Astrocyte (in vitro differentiated cells and primary cell): Measurements from ENCODE around the gene IL20. TPM values are rescaled to one million over a fixed set of nuclear protein-coding genes. Genes with fewer than 3 reads are reported as not detected.

Experiments
- DNase-seq: peaks from one replicate; pipeline ENCODE4 v3.0.0-alpha.2; 2010; ENCODE audit warnings: low read depth
- FAIRE-seq: peaks from 2 replicates; lab custom pipeline; 2011; peaks lifted over from hg19 to GRCh38; lab: Jason Lieb, UNC
- H2AFZ ChIP-seq: 2 replicates; pipeline ENCODE4 v1.6.0; 2012; ENCODE audit warnings: low read depth, low read length, inconsistent platforms
- H3K27ac ChIP-seq: 2 replicates; pipeline ENCODE4 v1.5.1; 2011; ENCODE audit warnings: low read depth, low read length, inconsistent platforms
- H3K27me3 ChIP-seq: 2 replicates; pipeline ENCODE4 v1.6.0; 2011; ENCODE audit warnings: low read length, inconsistent platforms; ENCODE audit not compliant: insufficient read depth
- H3K36me3 ChIP-seq: 2 replicates; pipeline ENCODE4 v1.5.1; 2011; ENCODE audit warnings: low read length, inconsistent platforms; ENCODE audit not compliant: insufficient read depth
- H3K4me1 ChIP-seq: 2 replicates; pipeline ENCODE4 v1.5.1; 2011; ENCODE audit warnings: low read length, inconsistent platforms; ENCODE audit not compliant: insufficient read depth
- H3K4me2 ChIP-seq: 2 replicates; pipeline ENCODE4 v1.6.0; 2012; ENCODE audit warnings: low read length, inconsistent platforms
- H3K4me3 ChIP-seq: 2 replicates; pipeline ENCODE4 v1.5.1; 2011; ENCODE audit warnings: low read depth, mild to moderate bottlenecking, low read length, inconsistent platforms; ENCODE audit not compliant: insufficient read depth
- H3K79me2 ChIP-seq: 2 replicates; pipeline ENCODE4 v1.6.0; 2012; ENCODE audit warnings: mild to moderate bottlenecking, low read length, inconsistent platforms; ENCODE audit not compliant: insufficient read depth
- H3K9ac ChIP-seq: 2 replicates; pipeline ENCODE4 v1.6.0; 2012; ENCODE audit warnings: mild to moderate bottlenecking, low read length, inconsistent platforms
- H3K9me3 ChIP-seq: 2 replicates; pipeline ENCODE4 v1.5.1; 2012; ENCODE audit warnings: low read depth, mild to moderate bottlenecking, low read length, inconsistent platforms; ENCODE audit not compliant: insufficient read depth
- H4K20me1 ChIP-seq: 2 replicates; pipeline ENCODE4 v1.6.0; 2012; ENCODE audit warnings: low read length, inconsistent platforms; ENCODE audit not compliant: insufficient read depth
- H3K27ac Mint-ChIP-seq: one replicate; pipeline ENCODE4 v1.8.0; 2021; ENCODE audit warnings: mild to moderate bottlenecking, mixed read lengths; ENCODE audit not compliant: unreplicated experiment
- H3K27me3 Mint-ChIP-seq: one replicate; pipeline ENCODE4 v1.8.0; 2021; ENCODE audit warnings: low read depth, mixed read lengths; ENCODE audit not compliant: unreplicated experiment
- H3K36me3 Mint-ChIP-seq: one replicate; pipeline ENCODE4 v1.8.0; 2021; ENCODE audit warnings: low read depth, mixed read lengths; ENCODE audit not compliant: unreplicated experiment
- H3K4me1 Mint-ChIP-seq: one replicate; pipeline ENCODE4 v1.8.0; 2021; ENCODE audit warnings: low read depth, mixed read lengths; ENCODE audit not compliant: unreplicated experiment
- H3K4me3 Mint-ChIP-seq: one replicate; pipeline ENCODE4 v1.8.0; 2021; ENCODE audit warnings: mild to moderate bottlenecking, moderate library complexity, mixed read lengths; ENCODE audit not compliant: unreplicated experiment
- H3K9me3 Mint-ChIP-seq: one replicate; pipeline ENCODE4 v1.8.0; 2021; ENCODE audit warnings: mild to moderate bottlenecking, mixed read lengths; ENCODE audit not compliant: unreplicated experiment
- EZH2 ChIP-seq: IDR thresholded peaks from 2 replicates; pipeline ENCODE4 v1.6.1; 2012; ENCODE audit warnings: mild to moderate bottlenecking, low read length, inconsistent platforms; ENCODE audit not compliant: insufficient read depth
- total RNA-seq: library from RNA; stranded (reverse); gene quantifications from 2 replicates; pipeline ENCODE4 v1.2.1, GENCODE V29; 2021
- TF ChIP-seq, protein P1 (sequence below): IDR thresholded peaks from 2 replicates; pipeline ENCODE4 v1.5.1; 2011; ENCODE audit warnings: low read depth, mild to moderate bottlenecking, inconsistent platforms, low read length, moderate library complexity; ENCODE audit not compliant: insufficient read depth

The IL20 gene
- total RNA-seq, 1 donor from 2014 or later: not detected

- Histone ChIP-seq H3K27ac (no peak overlapping the region), H3K9me3 (no peaks in the 10 kb centered on the region), H4K20me1 (no peaks in the 10 kb centered on the region), H3K4me2 (no peak overlapping the region), H3K27me3 (peaks cover 28% of the 10 kb centered on the region), H3K4me1 (no peaks in the 10 kb centered on the region), H3K79me2 (no peaks in the 10 kb centered on the region), H3K36me3 (no peaks in the 10 kb centered on the region), H2AFZ (no peak overlapping the region), H3K4me3 (no peak overlapping the region), H3K9ac (no peak overlapping the region)
- Mint-ChIP-seq H3K9me3 (no peaks in the 10 kb centered on the region), H3K27me3 (peaks cover 65% of the 10 kb centered on the region), H3K27ac (no peak overlapping the region), H3K36me3 (no peaks in the 10 kb centered on the region), H3K4me3 (no peak overlapping the region), H3K4me1 (no peaks in the 10 kb centered on the region)
- TF ChIP-seq EZH2: no peak
- TF ChIP-seq, protein P1, sequence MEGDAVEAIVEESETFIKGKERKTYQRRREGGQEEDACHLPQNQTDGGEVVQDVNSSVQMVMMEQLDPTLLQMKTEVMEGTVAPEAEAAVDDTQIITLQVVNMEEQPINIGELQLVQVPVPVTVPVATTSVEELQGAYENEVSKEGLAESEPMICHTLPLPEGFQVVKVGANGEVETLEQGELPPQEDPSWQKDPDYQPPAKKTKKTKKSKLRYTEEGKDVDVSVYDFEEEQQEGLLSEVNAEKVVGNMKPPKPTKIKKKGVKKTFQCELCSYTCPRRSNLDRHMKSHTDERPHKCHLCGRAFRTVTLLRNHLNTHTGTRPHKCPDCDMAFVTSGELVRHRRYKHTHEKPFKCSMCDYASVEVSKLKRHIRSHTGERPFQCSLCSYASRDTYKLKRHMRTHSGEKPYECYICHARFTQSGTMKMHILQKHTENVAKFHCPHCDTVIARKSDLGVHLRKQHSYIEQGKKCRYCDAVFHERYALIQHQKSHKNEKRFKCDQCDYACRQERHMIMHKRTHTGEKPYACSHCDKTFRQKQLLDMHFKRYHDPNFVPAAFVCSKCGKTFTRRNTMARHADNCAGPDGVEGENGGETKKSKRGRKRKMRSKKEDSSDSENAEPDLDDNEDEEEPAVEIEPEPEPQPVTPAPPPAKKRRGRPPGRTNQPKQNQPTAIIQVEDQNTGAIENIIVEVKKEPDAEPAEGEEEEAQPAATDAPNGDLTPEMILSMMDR: no peak
- DNase-seq (no peak), FAIRE-seq (no peak)
Measured at GRCh38 chr1:206913766-206914537, 48.5 kb downstream of the IL20 start.

GRCh38 chr1:206915030-206915735 lies 49.8 kb downstream of the IL20 start:
- H3K4me3 ChIP-seq: no peak overlapping the region
- H3K79me2 ChIP-seq: no peaks in the 10 kb centered on the region
- H3K4me1 ChIP-seq: no peaks in the 10 kb centered on the region
- no peaks in the 10 kb centered on the region for H4K20me1 ChIP-seq
- H3K36me3 Mint-ChIP-seq: no peaks in the 10 kb centered on the region
- H3K36me3 ChIP-seq: no peaks in the 10 kb centered on the region
- H3K4me3 Mint-ChIP-seq: no peak overlapping the region
- H3K9me3 ChIP-seq: no peaks in the 10 kb centered on the region
- no peak overlapping the region for H3K27ac Mint-ChIP-seq
- no peak overlapping the region for H3K4me2 ChIP-seq
- no peak for DNase-seq
- H3K27me3 Mint-ChIP-seq: peaks cover 60% of the 10 kb centered on the region
- H3K9ac ChIP-seq: no peak overlapping the region
- H2AFZ ChIP-seq: no peak overlapping the region
- no peaks in the 10 kb centered on the region for H3K9me3 Mint-ChIP-seq
- peaks cover 21% of the 10 kb centered on the region for H3K27me3 ChIP-seq
- no peaks in the 10 kb centered on the region for H3K4me1 Mint-ChIP-seq
- TF ChIP-seq, protein P1: no peak
- no peak for TF ChIP-seq EZH2
- H3K27ac ChIP-seq: no peak overlapping the region
- no peak for FAIRE-seq
